H1 (cell line): Measurements from ENCODE around the gene ZKSCAN8. TPM values are rescaled to one million over a fixed set of nuclear protein-coding genes. Genes with fewer than 3 reads are reported as not detected.

Source experiments
- ASH2L ChIP-seq: fragments of 200-600, 300-600 bp; sonication (generic); IDR thresholded peaks from one replicate; pipeline ENCODE4 v1.7.1; 2017; ENCODE audit warnings: low read length
- CBX5 ChIP-seq: fragments of 300-800, 300-1000 bp; sonication (generic); IDR thresholded peaks from 2 replicates; pipeline ENCODE4 v1.7.1; 2016; ENCODE audit warnings: antibody characterized with exemption, low read length, low read depth
- CEBPB ChIP-seq: IDR thresholded peaks from 2 replicates; pipeline ENCODE4 v1.6.1; 2012; ENCODE audit warnings: low read depth, low read length
- CTCF ChIP-seq, 3 experiments: IDR thresholded peaks; 1 replicate in 2 of 3; 2 replicates in 1 of 3; pipeline versions ENCODE4 v1.5.1 to v1.6.1; 2011; ENCODE audit warnings: low read length in 3 of 3, mild to moderate bottlenecking in 3 of 3, inconsistent platforms in 2 of 3, low read depth in 1 of 3, moderate library complexity in 1 of 3; ENCODE audit not compliant: insufficient read depth in 1 of 3; ENCODE audit errors: control extremely low read depth in 1 of 3
- EP300 ChIP-seq, 2 experiments: IDR thresholded peaks; 1 replicate in 1 of 2; 2 replicates in 1 of 2; pipeline ENCODE4 v1.6.1; 2011 to 2012; ENCODE audit warnings: low read depth in 2 of 2, low read length in 2 of 2, mild to moderate bottlenecking in 2 of 2, borderline replicate concordance in 1 of 2, inconsistent platforms in 1 of 2, moderate library complexity in 1 of 2
- GABPA ChIP-seq: IDR thresholded peaks from 2 replicates; pipeline ENCODE4 v1.6.1; 2011; ENCODE audit warnings: mild to moderate bottlenecking, low read length, moderate library complexity, borderline replicate concordance; ENCODE audit not compliant: insufficient read depth
- GTF2F1 ChIP-seq: IDR thresholded peaks from 2 replicates; pipeline ENCODE4 v1.6.1; 2012; ENCODE audit warnings: low read depth, low read length, improper control_type of control experiment, borderline replicate concordance
- JUND ChIP-seq: IDR thresholded peaks from 2 replicates; pipeline ENCODE4 v1.6.1; 2011; ENCODE audit warnings: mild to moderate bottlenecking, improper control_type of control experiment, low read length
- KDM4A ChIP-seq: IDR thresholded peaks from one replicate; pipeline ENCODE4 v1.7.1; 2012; ENCODE audit warnings: low read depth, mild to moderate bottlenecking, moderate library complexity, low read length, inconsistent platforms; ENCODE audit not compliant: severe bottlenecking
- MAFK ChIP-seq: IDR thresholded peaks from 2 replicates; pipeline ENCODE4 v1.6.1; 2012; ENCODE audit warnings: low read depth, mild to moderate bottlenecking, improper control_type of control experiment, low read length
- NANOG ChIP-seq: IDR thresholded peaks from 2 replicates; pipeline ENCODE4 v1.6.1; 2011; ENCODE audit warnings: low read length, low read depth, mild to moderate bottlenecking, inconsistent platforms; ENCODE audit not compliant: insufficient read depth, poor library complexity, severe bottlenecking
- NRF1 ChIP-seq: IDR thresholded peaks from 2 replicates; pipeline ENCODE4 v1.6.1; 2011; ENCODE audit warnings: mild to moderate bottlenecking, low read depth, low read length, improper control_type of control experiment
- PHF8 ChIP-seq: fragments of 200-600 bp; sonication (generic); conservative IDR thresholded peaks from 2 replicates; pipeline ENCODE4 v1.7.1; 2012; ENCODE audit warnings: low read depth, mild to moderate bottlenecking, inconsistent platforms, low read length, moderate library complexity
- POLR2A ChIP-seq, 2 experiments: IDR thresholded peaks; 1 replicate in 1 of 2; 2 replicates in 1 of 2; pipeline ENCODE4 v1.6.1; 2011; ENCODE audit warnings: low read depth in 2 of 2, low read length in 2 of 2, mild to moderate bottlenecking in 2 of 2; ENCODE audit errors: control extremely low read depth in 1 of 2
- RAD21 ChIP-seq, 2 experiments: IDR thresholded peaks in 1 of 2; conservative IDR thresholded peaks in 1 of 2; 2 replicates each; pipeline ENCODE4 v1.6.1; 2011; ENCODE audit warnings: low read depth in 2 of 2, low read length in 2 of 2, improper control_type of control experiment in 1 of 2, inconsistent platforms in 1 of 2, mild to moderate bottlenecking in 1 of 2, moderate library complexity in 1 of 2
- RFX5 ChIP-seq: IDR thresholded peaks from 2 replicates; pipeline ENCODE4 v1.6.1; 2011; ENCODE audit warnings: low read depth, low read length, improper control_type of control experiment, borderline replicate concordance
- RNF2 ChIP-seq: fragments of 200-900, 300-1000 bp; sonication (generic); IDR thresholded peaks from 2 replicates; pipeline ENCODE4 v1.7.1; 2016; ENCODE audit warnings: borderline replicate concordance, low read depth, mild to moderate bottlenecking, antibody characterized with exemption, low read length; ENCODE audit not compliant: poor library complexity, severe bottlenecking; ENCODE audit errors: missing control alignments
- SIX5 ChIP-seq: IDR thresholded peaks from 2 replicates; pipeline ENCODE4 v1.6.1; 2011; ENCODE audit warnings: mild to moderate bottlenecking, low read depth, low read length
- SP4 ChIP-seq: IDR thresholded peaks from 2 replicates; pipeline ENCODE4 v1.6.1; 2012; ENCODE audit warnings: low read length, inconsistent platforms
- TAF1 ChIP-seq: IDR thresholded peaks from 2 replicates; pipeline ENCODE4 v1.6.1; 2011; ENCODE audit warnings: mild to moderate bottlenecking, low read depth, low read length
- TAF7 ChIP-seq: optimal IDR thresholded peaks from 2 replicates; pipeline ENCODE3; 2011; ENCODE audit warnings: low read depth, mild to moderate bottlenecking, inconsistent platforms, low read length, moderate library complexity, borderline replicate concordance
- TEAD4 ChIP-seq: IDR thresholded peaks from 2 replicates; pipeline ENCODE4 v1.6.1; 2012; ENCODE audit warnings: low read depth, low read length, inconsistent platforms, mixed read lengths
- polyA plus RNA-seq, 7 experiments: library from polyadenylated mRNA; depleted of rRNA in 3 of 7; stranded (reverse) in 5 of 7; unstranded in 2 of 7; fragments of >200 nt in 5 of 7; fragments of 200-250 nt in 2 of 7; gene quantifications; 1 replicate in 5 of 7; 2 replicates in 1 of 7; 4 replicates in 1 of 7; pipeline versions ENCODE4 v1.2.1 to v1.2.3, GENCODE V29; 2011 to 2013; ENCODE audit warnings: missing spikeins in 2 of 7, mixed read lengths in 2 of 7
- total RNA-seq: library from RNA; stranded (reverse); fragmentation: NEBNext Ultra II Directional; extraction: Animal tissue kit (Norgen Biotek cat#: 25700); gene quantifications from 2 replicates; pipeline ENCODE4 v1.2.1, GENCODE V29; 2021

Gene ZKSCAN8
- total and polyA plus RNA-seq, 2 of the 8 experiments (the other 6 are each of a cell fraction or from before 2014, with no cell fraction given): 10.7 to 24.1 TPM

- TF ChIP-seq CEBPB (peak; percentile 72), SIX5 (no peak), KDM4A (peak; percentile 78), MAFK (no peak), RAD21 (IDR thresholded peaks at IDR 0.05 in 1 of 2, conservative IDR thresholded peaks at IDR 0.05 in 1 of 2; ENCODE audit: low read depth in 2 of 2, low read length in 2 of 2) (no peak; a peak in 2 of 4 replicates), TAF7 (no peak), GTF2F1 (peak; percentile 74; the same call in 1 of the 2 replicates), TAF1 (peak; percentile 83), TEAD4 (peak; percentile 79), JUND (no peak), RFX5 (no peak), CBX5 (no peak), GABPA (peak; percentile 92), NANOG (no peak), SP4 (0 out of 2 replicates have a peak, but pooled peaks have one; percentile 70), NRF1 (no peak), EP300 (IDR thresholded peaks at IDR 0.05; ENCODE audit: borderline replicate concordance in 1 of 2, low read depth in 2 of 2, low read length in 2 of 2) (no peak), CTCF (IDR thresholded peaks at IDR 0.05; ENCODE audit: control extremely low read depth in 1 of 3, insufficient read depth in 1 of 3, low read depth in 1 of 3, low read length in 3 of 3) (no peak), PHF8 (peak; percentile 85), POLR2A (IDR thresholded peaks at IDR 0.05; ENCODE audit: control extremely low read depth in 1 of 2, low read depth in 2 of 2, low read length in 2 of 2) (peak; percentile 86 to 90), ASH2L (peak; percentile 40), RNF2 (no peak)
Observed at GRCh38 chr6:28161410-28162079, 19.9 kb downstream of the ZKSCAN8 start (continued).
